Mammary epithelial cell (primary cell): ENCODE data around the gene JAG2.

Source experiments
- EZH2 ChIP-seq: IDR thresholded peaks from 2 replicates; pipeline ENCODE4 v1.6.1; 2012; ENCODE audit warnings: low read length, inconsistent platforms, borderline replicate concordance
- TF ChIP-seq, protein P1 (sequence below), 2 donors: IDR thresholded peaks in 1 of 2; conservative IDR thresholded peaks in 1 of 2; 2 replicates each; pipeline ENCODE4 v1.5.1; 2011 to 2012; ENCODE audit warnings: inconsistent platforms in 2 of 2, low read length in 2 of 2, mild to moderate bottlenecking in 2 of 2, control low read depth in 1 of 2, low read depth in 1 of 2; ENCODE audit not compliant: insufficient read depth in 1 of 2; ENCODE audit errors: extremely low read depth in 1 of 2

DNA sequence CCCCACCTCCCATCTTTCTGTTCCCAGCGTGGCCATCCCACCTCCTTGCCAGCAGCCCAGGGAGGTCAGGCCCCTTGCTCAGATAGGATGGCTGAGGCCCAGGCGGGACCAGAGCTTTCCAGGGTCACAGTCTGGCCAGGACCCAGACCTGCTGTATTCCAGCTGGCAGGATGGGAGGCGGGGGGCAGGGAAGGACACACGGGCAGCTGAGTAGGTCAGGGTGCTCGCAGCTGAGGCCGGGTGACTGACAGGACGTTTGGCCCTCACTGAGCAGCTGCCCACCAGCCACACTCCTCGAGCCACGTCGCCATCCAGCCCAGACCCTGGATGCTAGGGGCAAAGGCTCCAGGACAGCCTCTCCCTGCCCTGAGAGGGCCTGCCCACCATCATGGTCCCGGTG is 8.5 kb upstream of the JAG2 start:
- TF ChIP-seq, protein P1, sequence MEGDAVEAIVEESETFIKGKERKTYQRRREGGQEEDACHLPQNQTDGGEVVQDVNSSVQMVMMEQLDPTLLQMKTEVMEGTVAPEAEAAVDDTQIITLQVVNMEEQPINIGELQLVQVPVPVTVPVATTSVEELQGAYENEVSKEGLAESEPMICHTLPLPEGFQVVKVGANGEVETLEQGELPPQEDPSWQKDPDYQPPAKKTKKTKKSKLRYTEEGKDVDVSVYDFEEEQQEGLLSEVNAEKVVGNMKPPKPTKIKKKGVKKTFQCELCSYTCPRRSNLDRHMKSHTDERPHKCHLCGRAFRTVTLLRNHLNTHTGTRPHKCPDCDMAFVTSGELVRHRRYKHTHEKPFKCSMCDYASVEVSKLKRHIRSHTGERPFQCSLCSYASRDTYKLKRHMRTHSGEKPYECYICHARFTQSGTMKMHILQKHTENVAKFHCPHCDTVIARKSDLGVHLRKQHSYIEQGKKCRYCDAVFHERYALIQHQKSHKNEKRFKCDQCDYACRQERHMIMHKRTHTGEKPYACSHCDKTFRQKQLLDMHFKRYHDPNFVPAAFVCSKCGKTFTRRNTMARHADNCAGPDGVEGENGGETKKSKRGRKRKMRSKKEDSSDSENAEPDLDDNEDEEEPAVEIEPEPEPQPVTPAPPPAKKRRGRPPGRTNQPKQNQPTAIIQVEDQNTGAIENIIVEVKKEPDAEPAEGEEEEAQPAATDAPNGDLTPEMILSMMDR (conservative IDR thresholded peaks at IDR 0.05 in 1 of 2, IDR thresholded peaks at IDR 0.05 in 1 of 2; ENCODE audit: extremely low read depth in 1 of 2, insufficient read depth in 1 of 2, low read depth in 1 of 2, low read length in 2 of 2), result no peak
- no peak for TF ChIP-seq EZH2
